SK-N-SH treated with all-trans-retinoic acid at 6 μM for 48 hours (cell line): ENCODE results near the gene ALK.

Experiments
- ATAC-seq: fragments of 200-7000 bp; cut with Tn5 transposase; 3 replicates; pipeline ENCODE4 v1.9.1; 2020; ENCODE audit warnings: mild to moderate bottlenecking, moderate library complexity
- ARNTL ChIP-seq: fragments of 450-650 bp; formaldehyde crosslinking; IDR thresholded peaks from 2 replicates; pipeline ENCODE4 v1.5.0; 2020; ENCODE audit warnings: low read depth, mild to moderate bottlenecking, moderate library complexity, borderline replicate concordance
- CSDC2 ChIP-seq: fragments of 250-450 bp; sonication (Bioruptor Pico); IDR thresholded peaks from 2 replicates; pipeline ENCODE4 v1.5.0; 2020; ENCODE audit warnings: mild to moderate bottlenecking, moderate library complexity
- ESRRG ChIP-seq: fragments of 250-450 bp; sonication (Bioruptor Pico); IDR thresholded peaks from 2 replicates; pipeline ENCODE4 v1.6.1; 2021; ENCODE audit warnings: mild to moderate bottlenecking
- GLIS3 ChIP-seq: fragments of 250-450 bp; sonication (Bioruptor Pico); IDR thresholded peaks from 2 replicates; pipeline ENCODE4 v1.5.0; 2020; ENCODE audit warnings: mild to moderate bottlenecking, moderate library complexity
- ISL1 ChIP-seq: fragments of 250-450 bp; sonication (Bioruptor Pico); IDR thresholded peaks from 2 replicates; pipeline ENCODE4 v2.1.2; 2022; ENCODE audit warnings: mild to moderate bottlenecking, moderate library complexity
- OSR1 ChIP-seq: fragments of 250-450 bp; sonication (Bioruptor Pico); IDR thresholded peaks from 2 replicates; pipeline ENCODE4 v1.8.0; 2022; ENCODE audit warnings: moderate library complexity, mild to moderate bottlenecking, inconsistent platforms
- PPARA ChIP-seq: fragments of 250-450 bp; sonication (Bioruptor Pico); IDR thresholded peaks from 2 replicates; pipeline ENCODE4 v1.5.0; 2020; ENCODE audit warnings: mild to moderate bottlenecking, borderline replicate concordance
- RARB ChIP-seq: fragments of 250-450 bp; sonication (Bioruptor Pico); IDR thresholded peaks from 2 replicates; pipeline ENCODE4 v1.8.0; 2021; ENCODE audit warnings: mild to moderate bottlenecking, moderate library complexity
- SNAI2 ChIP-seq: fragments of 250-450 bp; sonication (Bioruptor Pico); IDR thresholded peaks from 2 replicates; pipeline ENCODE4 v1.5.0; 2020; ENCODE audit warnings: mild to moderate bottlenecking, moderate library complexity
- TCF4 ChIP-seq: fragments of 250-450 bp; sonication (Bioruptor Pico); IDR thresholded peaks from 2 replicates; pipeline ENCODE4 v1.8.0; 2021; ENCODE audit warnings: mild to moderate bottlenecking, moderate library complexity, borderline replicate concordance
- TOX ChIP-seq: fragments of 250-450 bp; sonication (Bioruptor Pico); IDR thresholded peaks from 2 replicates; pipeline ENCODE4 v1.8.0; 2021; ENCODE audit warnings: mild to moderate bottlenecking, moderate library complexity, borderline replicate concordance
- ZC3H10 ChIP-seq: fragments of 250-450 bp; sonication (Bioruptor Pico); IDR thresholded peaks from 2 replicates; pipeline ENCODE4 v1.5.1; 2021; ENCODE audit warnings: mild to moderate bottlenecking, moderate library complexity
- ZFP3 ChIP-seq: fragments of 250-450 bp; sonication (Bioruptor Pico); IDR thresholded peaks from 2 replicates; pipeline ENCODE4 v1.5.0; 2020; ENCODE audit warnings: mild to moderate bottlenecking, moderate library complexity
- ZFP30 ChIP-seq: fragments of 450-650 bp; formaldehyde crosslinking; IDR thresholded peaks from 2 replicates; pipeline ENCODE4 v1.5.0; 2022; ENCODE audit warnings: mild to moderate bottlenecking, moderate library complexity
- ZNF70 ChIP-seq: fragments of 450-650 bp; formaldehyde crosslinking; IDR thresholded peaks from 2 replicates; pipeline ENCODE4 v1.5.0; 2020; ENCODE audit warnings: mild to moderate bottlenecking, moderate library complexity
- ZNF8 ChIP-seq: fragments of 450-650 bp; formaldehyde crosslinking; IDR thresholded peaks from 2 replicates; pipeline ENCODE4 v1.5.0; 2020; ENCODE audit warnings: mild to moderate bottlenecking, moderate library complexity
- TF ChIP-seq, protein P1 (sequence below): fragments of 250-450 bp; sonication (Bioruptor Pico); IDR thresholded peaks from 2 replicates; pipeline ENCODE4 v1.8.0; 2020; ENCODE audit warnings: mild to moderate bottlenecking, moderate library complexity, borderline replicate concordance
- TF ChIP-seq, protein P2 (sequence below): fragments of 250-450 bp; sonication (Bioruptor Pico); IDR thresholded peaks from 2 replicates; pipeline ENCODE4 v1.8.0; 2021; ENCODE audit warnings: low read depth, mild to moderate bottlenecking, moderate library complexity, borderline replicate concordance
- TF ChIP-seq, protein P3 (sequence below): fragments of 250-450 bp; sonication (Bioruptor Pico); IDR thresholded peaks from 2 replicates; pipeline ENCODE4 v1.5.0; 2020; ENCODE audit warnings: mild to moderate bottlenecking, moderate library complexity
- TF ChIP-seq, protein P4 (sequence below): fragments of 250-450 bp; sonication (Bioruptor Pico); IDR thresholded peaks from 2 replicates; pipeline ENCODE4 v1.5.1; 2021; ENCODE audit warnings: mild to moderate bottlenecking, moderate library complexity
- TF ChIP-seq, protein P5 (sequence below): fragments of 250-450 bp; sonication (Bioruptor Pico); IDR thresholded peaks from 2 replicates; pipeline ENCODE4 v1.5.1; 2020; ENCODE audit warnings: low read depth, mild to moderate bottlenecking, moderate library complexity

Gene ALK

DNA sequence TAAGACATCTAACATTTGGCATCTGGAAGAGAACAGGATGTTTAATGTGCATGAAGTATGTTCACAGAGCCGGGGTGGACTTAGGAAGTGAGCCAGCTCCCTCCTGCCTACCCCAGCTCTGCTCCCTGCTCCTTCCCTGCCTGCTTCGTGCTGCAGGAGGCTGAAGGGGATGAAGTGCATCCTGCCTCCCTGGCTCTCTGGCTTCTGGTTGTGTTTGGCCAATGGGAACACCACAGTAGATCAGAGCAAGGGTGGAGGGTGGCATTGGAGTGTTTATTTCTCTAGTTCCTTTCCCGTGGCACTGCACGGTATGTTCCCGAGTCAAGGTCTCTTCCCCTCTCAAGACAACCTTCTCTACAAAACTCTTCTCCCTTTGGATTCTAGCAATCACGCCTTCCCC is 426.3 kb downstream of the ALK start:
- no peak for ATAC-seq
- TF ChIP-seq ZFP3 (CRISPR knock-in tag): no peak
- TF ChIP-seq, protein P1, sequence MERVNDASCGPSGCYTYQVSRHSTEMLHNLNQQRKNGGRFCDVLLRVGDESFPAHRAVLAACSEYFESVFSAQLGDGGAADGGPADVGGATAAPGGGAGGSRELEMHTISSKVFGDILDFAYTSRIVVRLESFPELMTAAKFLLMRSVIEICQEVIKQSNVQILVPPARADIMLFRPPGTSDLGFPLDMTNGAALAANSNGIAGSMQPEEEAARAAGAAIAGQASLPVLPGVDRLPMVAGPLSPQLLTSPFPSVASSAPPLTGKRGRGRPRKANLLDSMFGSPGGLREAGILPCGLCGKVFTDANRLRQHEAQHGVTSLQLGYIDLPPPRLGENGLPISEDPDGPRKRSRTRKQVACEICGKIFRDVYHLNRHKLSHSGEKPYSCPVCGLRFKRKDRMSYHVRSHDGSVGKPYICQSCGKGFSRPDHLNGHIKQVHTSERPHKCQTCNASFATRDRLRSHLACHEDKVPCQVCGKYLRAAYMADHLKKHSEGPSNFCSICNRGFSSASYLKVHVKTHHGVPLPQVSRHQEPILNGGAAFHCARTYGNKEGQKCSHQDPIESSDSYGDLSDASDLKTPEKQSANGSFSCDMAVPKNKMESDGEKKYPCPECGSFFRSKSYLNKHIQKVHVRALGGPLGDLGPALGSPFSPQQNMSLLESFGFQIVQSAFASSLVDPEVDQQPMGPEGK (CRISPR knock-in tag): no peak
- TF ChIP-seq RARB (CRISPR knock-in tag): no peak
- no peak for TF ChIP-seq ESRRG
- TF ChIP-seq ZC3H10: no peak
- TF ChIP-seq TOX (CRISPR knock-in tag): no peak
- TF ChIP-seq, protein P2, sequence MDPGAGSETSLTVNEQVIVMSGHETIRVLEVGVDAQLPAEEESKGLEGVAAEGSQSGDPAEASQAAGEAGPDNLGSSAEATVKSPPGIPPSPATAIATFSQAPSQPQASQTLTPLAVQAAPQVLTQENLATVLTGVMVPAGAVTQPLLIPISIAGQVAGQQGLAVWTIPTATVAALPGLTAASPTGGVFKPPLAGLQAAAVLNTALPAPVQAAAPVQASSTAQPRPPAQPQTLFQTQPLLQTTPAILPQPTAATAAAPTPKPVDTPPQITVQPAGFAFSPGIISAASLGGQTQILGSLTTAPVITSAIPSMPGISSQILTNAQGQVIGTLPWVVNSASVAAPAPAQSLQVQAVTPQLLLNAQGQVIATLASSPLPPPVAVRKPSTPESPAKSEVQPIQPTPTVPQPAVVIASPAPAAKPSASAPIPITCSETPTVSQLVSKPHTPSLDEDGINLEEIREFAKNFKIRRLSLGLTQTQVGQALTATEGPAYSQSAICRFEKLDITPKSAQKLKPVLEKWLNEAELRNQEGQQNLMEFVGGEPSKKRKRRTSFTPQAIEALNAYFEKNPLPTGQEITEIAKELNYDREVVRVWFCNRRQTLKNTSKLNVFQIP (CRISPR knock-in tag): no peak
- TF ChIP-seq, protein P3, sequence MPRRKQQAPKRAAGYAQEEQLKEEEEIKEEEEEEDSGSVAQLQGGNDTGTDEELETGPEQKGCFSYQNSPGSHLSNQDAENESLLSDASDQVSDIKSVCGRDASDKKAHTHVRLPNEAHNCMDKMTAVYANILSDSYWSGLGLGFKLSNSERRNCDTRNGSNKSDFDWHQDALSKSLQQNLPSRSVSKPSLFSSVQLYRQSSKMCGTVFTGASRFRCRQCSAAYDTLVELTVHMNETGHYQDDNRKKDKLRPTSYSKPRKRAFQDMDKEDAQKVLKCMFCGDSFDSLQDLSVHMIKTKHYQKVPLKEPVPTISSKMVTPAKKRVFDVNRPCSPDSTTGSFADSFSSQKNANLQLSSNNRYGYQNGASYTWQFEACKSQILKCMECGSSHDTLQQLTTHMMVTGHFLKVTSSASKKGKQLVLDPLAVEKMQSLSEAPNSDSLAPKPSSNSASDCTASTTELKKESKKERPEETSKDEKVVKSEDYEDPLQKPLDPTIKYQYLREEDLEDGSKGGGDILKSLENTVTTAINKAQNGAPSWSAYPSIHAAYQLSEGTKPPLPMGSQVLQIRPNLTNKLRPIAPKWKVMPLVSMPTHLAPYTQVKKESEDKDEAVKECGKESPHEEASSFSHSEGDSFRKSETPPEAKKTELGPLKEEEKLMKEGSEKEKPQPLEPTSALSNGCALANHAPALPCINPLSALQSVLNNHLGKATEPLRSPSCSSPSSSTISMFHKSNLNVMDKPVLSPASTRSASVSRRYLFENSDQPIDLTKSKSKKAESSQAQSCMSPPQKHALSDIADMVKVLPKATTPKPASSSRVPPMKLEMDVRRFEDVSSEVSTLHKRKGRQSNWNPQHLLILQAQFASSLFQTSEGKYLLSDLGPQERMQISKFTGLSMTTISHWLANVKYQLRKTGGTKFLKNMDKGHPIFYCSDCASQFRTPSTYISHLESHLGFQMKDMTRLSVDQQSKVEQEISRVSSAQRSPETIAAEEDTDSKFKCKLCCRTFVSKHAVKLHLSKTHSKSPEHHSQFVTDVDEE (CRISPR knock-in tag): no peak
- TF ChIP-seq SNAI2 (CRISPR knock-in tag): no peak
- no peak for TF ChIP-seq ARNTL (CRISPR knock-in tag)
- TF ChIP-seq, protein P4, sequence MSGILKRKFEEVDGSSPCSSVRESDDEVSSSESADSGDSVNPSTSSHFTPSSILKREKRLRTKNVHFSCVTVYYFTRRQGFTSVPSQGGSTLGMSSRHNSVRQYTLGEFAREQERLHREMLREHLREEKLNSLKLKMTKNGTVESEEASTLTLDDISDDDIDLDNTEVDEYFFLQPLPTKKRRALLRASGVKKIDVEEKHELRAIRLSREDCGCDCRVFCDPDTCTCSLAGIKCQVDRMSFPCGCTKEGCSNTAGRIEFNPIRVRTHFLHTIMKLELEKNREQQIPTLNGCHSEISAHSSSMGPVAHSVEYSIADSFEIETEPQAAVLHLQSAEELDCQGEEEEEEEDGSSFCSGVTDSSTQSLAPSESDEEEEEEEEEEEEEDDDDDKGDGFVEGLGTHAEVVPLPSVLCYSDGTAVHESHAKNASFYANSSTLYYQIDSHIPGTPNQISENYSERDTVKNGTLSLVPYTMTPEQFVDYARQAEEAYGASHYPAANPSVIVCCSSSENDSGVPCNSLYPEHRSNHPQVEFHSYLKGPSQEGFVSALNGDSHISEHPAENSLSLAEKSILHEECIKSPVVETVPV (CRISPR knock-in tag): no peak
- TF ChIP-seq GLIS3 (CRISPR knock-in tag): no peak
- no peak for TF ChIP-seq ZFP30 (CRISPR knock-in tag)
- no peak for TF ChIP-seq OSR1 (CRISPR knock-in tag)
- no peak for TF ChIP-seq CSDC2 (CRISPR knock-in tag)
- TF ChIP-seq, protein P5, sequence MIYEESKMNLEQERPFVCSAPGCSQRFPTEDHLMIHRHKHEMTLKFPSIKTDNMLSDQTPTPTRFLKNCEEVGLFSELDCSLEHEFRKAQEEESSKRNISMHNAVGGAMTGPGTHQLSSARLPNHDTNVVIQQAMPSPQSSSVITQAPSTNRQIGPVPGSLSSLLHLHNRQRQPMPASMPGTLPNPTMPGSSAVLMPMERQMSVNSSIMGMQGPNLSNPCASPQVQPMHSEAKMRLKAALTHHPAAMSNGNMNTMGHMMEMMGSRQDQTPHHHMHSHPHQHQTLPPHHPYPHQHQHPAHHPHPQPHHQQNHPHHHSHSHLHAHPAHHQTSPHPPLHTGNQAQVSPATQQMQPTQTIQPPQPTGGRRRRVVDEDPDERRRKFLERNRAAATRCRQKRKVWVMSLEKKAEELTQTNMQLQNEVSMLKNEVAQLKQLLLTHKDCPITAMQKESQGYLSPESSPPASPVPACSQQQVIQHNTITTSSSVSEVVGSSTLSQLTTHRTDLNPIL: no peak
- no peak for TF ChIP-seq TCF4 (CRISPR knock-in tag)
- no peak for TF ChIP-seq ISL1 (CRISPR knock-in tag)
- TF ChIP-seq ZNF70 (CRISPR knock-in tag): no peak
- no peak for TF ChIP-seq PPARA (CRISPR knock-in tag)
- TF ChIP-seq, all 23 proteins: peak for 0

DNA sequence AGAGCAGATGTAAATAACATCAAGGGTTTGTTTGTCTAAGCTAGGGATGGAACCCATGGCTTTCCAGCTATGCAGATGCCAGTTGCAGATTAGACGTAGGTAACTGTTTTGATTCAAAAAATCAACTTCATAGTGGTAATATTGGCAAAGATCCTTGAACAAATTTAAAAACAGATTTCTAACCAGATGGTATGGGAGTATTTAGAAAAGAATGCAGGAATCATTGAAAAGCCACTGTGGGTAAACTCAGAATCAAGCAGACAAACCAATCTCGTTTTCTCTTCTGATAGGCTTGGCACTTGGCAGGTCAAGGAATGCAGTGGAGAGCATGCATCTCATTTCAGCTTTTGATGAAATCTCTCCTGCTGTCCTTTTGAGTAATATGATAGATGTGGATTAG is 428.7 kb downstream of the ALK start:
- TF ChIP-seq ISL1 (CRISPR knock-in tag) (peak; percentile 43; the same call in 1 of the 2 replicates), TOX (CRISPR knock-in tag) (no peak)
- ATAC-seq: no peak

DNA sequence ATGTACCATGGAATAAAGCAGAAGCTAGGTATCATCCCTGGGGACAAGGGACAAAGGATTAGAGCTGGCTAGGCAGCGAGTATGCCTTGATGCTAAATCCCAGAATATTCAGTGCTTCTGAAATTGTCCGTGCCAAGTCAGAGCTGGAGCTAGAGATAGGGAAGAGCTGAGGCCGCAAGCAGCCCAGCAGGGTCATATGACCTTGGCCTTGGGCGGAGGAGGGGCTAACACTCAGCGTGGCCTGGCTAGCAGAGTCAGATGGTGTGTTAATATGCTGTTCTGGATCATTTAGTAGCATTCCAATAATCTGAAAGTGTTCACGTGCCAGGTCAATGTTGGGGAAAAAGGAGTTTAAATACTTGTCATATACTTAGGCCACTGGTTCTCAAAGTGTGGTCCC is 431.3 kb downstream of the ALK start:
- no peak for ATAC-seq
- TF ChIP-seq, protein P1 (CRISPR knock-in tag): no peak
- TF ChIP-seq, protein P5: no peak
- TF ChIP-seq ISL1 (CRISPR knock-in tag): no peak
- no peak for TF ChIP-seq ZNF70 (CRISPR knock-in tag)
- TF ChIP-seq, protein P3 (CRISPR knock-in tag): no peak
- TF ChIP-seq ZNF8 (CRISPR knock-in tag): no peak
- TF ChIP-seq ARNTL (CRISPR knock-in tag): no peak
- no peak for TF ChIP-seq CSDC2 (CRISPR knock-in tag)
